Ramos (cell line): ENCODE results near the gene EXOC5.
"Not testable (repeated sequence)": the region's sequence is repeated elsewhere in the genome, so short reads cannot be mapped to it uniquely, and the experiment has no call there.

Experiments
- in situ Hi-C: fragments of 300-500 bp; cut with MboI; formaldehyde crosslinking; loops from one replicate; pipeline ENCODE4 v1.14.3; 2022; ENCODE audit warnings: low sequenced_read_pairs; ENCODE audit not compliant: unreplicated experiment

The EXOC5 gene

GRCh38 chr14:57261604-57262003 lies 7.1 kb downstream of the EXOC5 start:
- in situ Hi-C loops = no loop called here

- in situ Hi-C loops = no loop called here
Measured at GRCh38 chr14:57259672-57260071, 9.0 kb downstream of the EXOC5 start.

DNA sequence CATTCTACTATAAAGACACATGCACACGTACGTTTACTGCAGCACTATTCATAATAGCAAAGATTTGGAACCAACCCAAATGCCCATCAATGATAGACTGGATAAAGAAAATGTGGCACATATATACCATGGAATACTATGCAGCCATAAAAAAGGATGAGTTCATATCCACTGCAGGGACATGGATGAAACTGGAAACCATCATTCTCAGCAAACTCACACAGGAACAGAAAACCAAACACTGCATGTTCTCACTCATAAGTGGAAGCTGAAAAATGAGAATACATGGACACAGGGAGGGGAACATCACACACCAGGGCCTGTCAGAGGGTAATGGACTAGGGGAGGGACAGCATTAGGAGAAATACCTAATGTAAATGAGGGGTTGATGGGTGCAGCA lies 10.5 kb downstream of the EXOC5 start:
- in situ Hi-C loops = not testable (repeated sequence)

DNA sequence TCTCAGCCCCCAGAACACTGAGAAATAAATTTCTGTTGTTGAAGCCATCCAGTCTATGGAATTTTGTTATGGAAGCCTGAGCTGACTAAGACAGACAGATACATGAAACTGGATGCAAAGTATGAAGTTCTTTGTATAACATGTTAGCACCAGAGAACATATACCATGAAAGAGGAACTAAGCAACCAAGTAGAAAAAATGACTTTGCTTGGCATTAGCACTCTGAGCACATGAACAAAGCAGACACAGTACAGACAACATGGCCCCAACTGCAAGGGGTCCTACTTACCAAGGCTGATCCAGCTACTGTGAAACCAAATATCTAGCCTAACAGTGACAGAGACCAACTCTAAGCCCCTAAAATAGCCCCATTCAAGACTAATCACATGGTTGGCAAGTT lies 13.8 kb downstream of the EXOC5 start:
- in situ Hi-C loops = no loop called here

DNA sequence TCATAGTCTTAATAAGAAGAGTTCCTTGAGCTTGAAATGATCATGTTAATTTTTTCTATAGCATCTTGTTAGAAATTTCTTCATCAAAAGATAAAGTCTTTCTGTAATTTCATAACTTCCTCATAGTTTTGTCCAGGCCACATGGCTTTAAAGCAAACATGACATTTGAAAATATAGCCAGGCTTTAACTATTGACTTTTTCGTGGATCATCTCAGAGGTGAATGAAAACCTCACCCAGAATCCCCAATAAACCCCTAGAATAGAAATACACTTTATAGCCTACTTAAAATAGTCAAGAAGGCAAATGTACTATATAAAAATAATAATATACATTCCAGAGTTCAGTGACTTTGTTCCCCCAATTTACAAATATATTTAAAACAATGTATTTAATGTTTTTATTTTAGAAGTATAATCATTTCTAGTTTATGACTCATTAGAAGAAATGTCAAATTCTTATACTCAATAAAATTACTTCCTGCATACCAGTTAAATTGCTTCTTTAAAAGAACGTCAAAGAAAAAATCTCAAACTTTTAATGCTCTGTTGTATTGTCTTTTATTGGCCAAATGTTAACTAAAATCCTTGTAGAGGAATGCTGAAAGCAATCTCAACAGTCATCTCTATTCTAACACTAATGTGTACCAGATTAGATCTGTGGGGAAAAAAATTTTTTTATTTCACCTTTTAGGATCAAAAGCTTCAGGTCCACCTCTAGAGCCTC lies 21.6 kb downstream of the EXOC5 start:
- in situ Hi-C loops = no loop called here

DNA sequence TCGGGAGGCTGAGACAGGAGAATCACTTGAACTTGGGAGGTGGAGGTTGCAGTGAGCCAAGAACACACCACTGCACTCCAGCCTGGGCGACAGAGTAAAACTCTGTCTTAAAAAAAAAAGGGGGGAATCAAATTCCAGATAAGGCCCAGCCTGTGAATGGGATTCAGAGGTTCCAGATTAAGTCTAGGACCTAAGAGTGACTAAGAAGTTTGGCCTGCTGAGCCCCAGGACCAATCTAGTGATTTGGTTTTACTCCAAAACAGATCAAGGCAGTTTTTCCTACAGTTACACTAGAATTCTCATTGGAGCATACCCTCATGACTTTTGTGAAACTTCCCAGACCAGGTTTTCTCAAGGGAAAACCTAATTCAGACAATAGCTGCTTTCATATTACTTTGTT lies 22.8 kb downstream of the EXOC5 start:
- in situ Hi-C loops = no loop called here

DNA sequence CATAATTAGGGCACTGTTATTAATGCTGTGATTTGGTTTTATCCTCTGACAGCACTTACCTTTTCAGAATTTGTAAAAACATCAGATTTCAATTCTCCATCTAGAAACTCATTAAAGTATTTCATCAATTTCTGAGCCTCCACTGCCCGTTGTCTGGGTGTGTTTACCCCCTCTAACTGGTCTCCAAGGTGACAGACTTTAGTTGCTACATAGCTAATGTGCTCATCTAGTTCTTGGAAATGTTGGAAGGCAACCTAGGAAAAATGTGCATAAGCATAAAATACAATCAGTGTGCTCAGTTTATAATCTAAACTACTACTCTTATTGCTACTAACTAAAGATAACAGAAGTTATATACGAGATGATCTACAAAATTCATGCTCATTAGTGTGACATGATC lies 24.6 kb downstream of the EXOC5 start:
- in situ Hi-C loops = no loop called here

- in situ Hi-C loops = no loop called here
Measured at GRCh38 chr14:57243320-57243719, 25.4 kb downstream of the EXOC5 start.

DNA sequence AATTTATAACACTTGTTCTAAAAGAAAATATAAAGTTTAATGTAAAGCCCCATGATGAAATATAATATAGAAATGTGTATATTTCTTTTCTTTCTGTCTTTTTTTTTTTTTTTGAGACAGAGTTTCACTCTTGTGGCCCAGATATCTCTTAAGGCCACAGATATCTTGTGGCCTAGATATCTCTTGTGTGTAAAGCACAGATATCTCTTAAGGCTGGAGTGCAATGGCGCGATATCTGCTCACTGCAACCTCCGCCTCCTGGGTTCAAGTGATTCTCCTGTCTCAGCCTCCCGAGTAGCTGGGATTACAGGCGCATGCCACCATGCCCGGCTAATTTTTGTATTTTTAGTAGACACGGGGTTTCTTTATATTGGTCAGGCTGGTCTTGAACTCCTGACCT lies 28.6 kb downstream of the EXOC5 start:
- in situ Hi-C loops = not testable (repeated sequence)

DNA sequence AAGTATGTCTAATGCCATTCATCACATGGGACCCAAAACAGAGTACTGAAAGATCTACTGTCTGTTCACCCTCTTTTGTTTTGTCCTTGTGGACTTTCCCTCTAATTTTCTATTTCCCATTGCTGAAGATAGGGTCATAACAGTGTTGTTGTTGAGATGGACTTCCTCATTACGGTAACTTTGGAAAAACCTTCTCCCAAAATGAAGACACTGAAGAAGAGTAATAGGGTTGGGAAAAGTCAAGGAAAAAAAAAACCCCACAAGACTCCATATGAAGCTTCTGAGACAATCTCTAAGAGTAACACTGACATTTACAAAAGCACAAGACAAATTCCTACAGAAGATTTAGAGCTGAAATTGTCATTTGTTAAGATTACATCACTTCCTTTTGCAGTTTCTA lies 36.7 kb downstream of the EXOC5 start:
- in situ Hi-C loops = no loop called here

DNA sequence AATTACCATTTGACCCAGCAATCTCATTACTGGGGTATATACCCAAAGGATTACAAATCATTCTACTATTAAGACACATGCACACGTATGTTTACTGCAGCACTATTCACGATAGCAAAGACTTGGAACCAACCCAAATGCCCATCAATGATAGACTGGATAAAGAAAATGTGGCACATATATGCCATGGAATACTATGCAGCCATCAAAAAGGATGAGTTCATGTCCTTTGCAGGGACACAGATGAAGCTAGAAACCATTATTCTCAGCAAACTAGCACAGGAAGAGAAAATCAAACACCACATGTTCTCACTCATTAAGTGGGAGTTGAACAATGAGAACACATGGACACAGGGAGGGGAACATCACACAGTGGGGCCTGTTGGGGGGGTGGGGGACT lies 40.4 kb downstream of the EXOC5 start:
- in situ Hi-C loops = not testable (repeated sequence)

- in situ Hi-C loops = no loop called here
Measured at GRCh38 chr14:57227083-57227482, 41.6 kb downstream of the EXOC5 start.

DNA sequence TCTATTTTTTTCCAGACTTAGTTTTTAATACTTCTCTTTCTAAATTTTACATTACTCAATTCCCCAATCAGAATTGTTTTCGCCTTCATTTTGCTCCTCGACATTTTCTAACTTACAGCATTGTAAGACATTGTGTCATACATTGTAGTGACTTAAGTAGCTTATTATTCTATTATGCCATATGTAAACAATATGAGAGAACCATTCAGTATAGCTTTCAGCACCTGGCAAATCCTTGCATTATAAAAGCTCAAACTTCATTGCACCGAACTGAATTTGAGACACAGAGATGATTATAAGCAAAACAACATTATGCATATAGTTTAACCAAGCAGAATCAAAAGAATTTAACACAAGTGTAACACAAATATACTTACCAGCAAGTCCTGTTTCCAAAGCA lies 46.8 kb downstream of the EXOC5 start:
- in situ Hi-C loops = no loop called here

DNA sequence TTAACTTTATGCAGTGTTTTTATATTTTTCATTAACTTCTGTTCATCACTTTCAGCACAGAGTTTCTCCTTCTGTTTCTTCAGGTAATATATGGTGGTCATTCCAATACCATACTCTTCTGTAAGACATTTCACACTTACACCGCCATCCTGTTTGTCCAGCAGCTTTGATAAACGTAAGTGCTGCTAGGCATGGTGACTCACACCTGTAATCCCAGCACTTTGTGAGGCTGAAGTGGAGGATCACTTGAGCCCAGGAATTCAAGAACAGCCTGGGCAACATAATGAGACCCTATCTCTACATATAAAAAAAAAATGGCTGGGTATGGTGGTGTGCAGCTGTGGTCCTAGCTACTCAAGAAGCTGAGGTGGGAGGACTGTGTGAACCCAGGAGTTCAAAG lies 55.8 kb downstream of the EXOC5 start:
- in situ Hi-C loops = no loop called here

DNA sequence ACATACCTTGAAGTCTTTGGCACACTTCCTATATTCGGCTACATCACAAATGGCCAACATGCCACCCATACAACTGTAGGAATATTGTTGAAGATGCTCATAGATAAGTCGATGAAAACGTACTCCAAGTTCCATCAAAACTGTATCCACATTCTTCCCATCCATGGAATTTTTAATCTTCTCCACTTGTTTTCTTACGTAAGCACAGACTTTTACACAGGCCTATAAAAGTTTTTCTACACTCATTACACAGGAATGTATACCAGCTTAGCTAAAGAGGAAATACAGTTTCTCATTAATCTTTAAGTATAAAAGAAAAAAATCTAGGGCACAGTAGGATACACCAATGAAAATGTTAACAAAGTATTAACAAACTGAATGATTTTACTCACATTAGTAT lies 59.1 kb downstream of the EXOC5 start:
- in situ Hi-C loops = no loop called here

DNA sequence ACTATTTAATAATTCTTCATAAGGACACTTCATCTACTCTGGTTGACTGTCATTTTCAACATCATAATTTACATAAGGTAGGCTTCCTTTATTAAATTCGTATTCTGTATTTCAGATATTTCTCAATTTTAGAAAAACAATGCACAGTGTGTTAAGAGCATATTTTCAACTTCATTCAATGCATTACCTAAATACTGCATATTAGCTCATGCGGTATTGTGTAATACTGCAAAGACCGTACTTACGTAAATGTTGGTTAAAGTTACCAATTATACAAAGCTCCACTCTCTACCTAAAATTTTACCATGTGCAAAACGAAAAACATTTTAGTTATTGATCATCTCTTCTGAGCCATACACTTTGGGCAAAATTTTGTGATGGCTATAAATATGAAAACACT lies 62.8 kb downstream of the EXOC5 start:
- in situ Hi-C loops = no loop called here

- in situ Hi-C loops = not testable (repeated sequence)
Measured at GRCh38 chr14:57202672-57203071, 66.0 kb downstream of the EXOC5 start.

GRCh38 chr14:57199921-57200320 lies 68.8 kb downstream of the EXOC5 start:
- in situ Hi-C loops = loop anchor here (25.0 kb wide), 1 partner anchor 713 kb away; no protein-coding TSS in a partner anchor

DNA sequence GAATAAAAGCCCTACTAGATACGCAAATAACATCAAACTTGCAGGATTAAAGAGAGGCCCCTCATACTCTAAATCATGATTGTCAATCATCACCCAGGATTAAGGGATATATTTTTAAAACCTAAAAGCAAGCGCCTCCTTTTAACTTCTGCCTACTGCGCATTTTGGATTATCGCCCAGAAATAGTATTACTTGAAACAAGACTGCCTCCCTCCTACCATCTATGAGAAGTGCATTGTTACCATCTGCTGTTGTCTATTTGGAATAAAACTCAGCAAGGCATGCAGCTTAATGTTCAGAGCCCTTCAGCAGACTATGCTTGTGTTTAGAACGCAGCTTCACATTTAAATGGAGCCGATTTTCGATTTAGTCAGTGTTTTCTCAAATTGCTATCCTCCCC lies 79.6 kb downstream of the EXOC5 start:
- in situ Hi-C loops = loop anchor here (25.0 kb wide), 1 partner anchor 702 kb away; no protein-coding TSS in a partner anchor

GRCh38 chr14:57182760-57183503 lies 85.8 kb downstream of the EXOC5 start:
- in situ Hi-C loops = loop anchor here (25.0 kb wide), 1 partner anchor 696 kb away; no protein-coding TSS in a partner anchor

GRCh38 chr14:57179273-57179672 lies 89.4 kb downstream of the EXOC5 start:
- in situ Hi-C loops = loop anchor here (25.0 kb wide), 1 partner anchor 692 kb away; no protein-coding TSS in a partner anchor

DNA sequence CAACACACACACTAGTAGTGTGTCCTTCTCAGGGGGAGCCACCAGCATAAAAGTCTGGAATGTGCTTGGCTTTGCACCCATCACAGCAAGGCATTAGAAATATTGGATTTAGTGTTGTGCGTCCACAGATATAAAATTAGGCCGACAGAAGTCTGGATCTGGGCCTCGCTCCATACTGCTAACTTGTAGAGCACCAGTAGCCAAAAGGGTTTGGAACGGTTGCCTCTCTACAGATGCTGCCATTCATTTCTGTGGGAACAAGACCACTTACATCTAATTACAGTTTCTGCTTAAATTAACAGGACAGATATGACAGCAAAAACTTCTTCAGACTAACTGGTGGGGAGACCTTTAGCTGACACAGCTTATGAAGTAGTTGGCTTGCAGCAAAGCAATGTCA lies 94.2 kb downstream of the EXOC5 start:
- in situ Hi-C loops = no loop called here
